ENCODE results near the gene AK4. TPM values are rescaled to one million over a fixed set of nuclear protein-coding genes. Genes with fewer than 3 reads are reported as not detected.

The AK4 gene
- polyA plus RNA-seq, 3 donors = 4.3 to 9.9 (median 6.7) TPM

- Histone ChIP-seq H3K79me2 (ENCODE audit: insufficient read depth, low read length) (no peaks in the 10 kb centered on the region), H4K20me1 (ENCODE audit: insufficient read depth, low read length) (no peaks in the 10 kb centered on the region), H3K9me3 (replicated peaks in 1 of 2; ENCODE audit: control insufficient read depth in 1 of 2, insufficient read depth in 1 of 2, low read length in 2 of 2) (no peaks in the 10 kb centered on the region), H3K27ac (ENCODE audit: low read depth in 1 of 2, low read length in 2 of 2) (no peak overlapping the region), H2AFZ (ENCODE audit: insufficient read depth, low read depth, low read length, poor library complexity, severe bottlenecking) (peak overlapping the region; percentile 82), H3K4me1 (ENCODE audit: control insufficient read depth in 1 of 2, insufficient read depth in 2 of 2, low read length in 2 of 2) (peaks cover 17 to 22% of the 10 kb centered on the region in 2 donors), H3K9ac (ENCODE audit: insufficient read depth, low read length, poor library complexity, severe bottlenecking) (no peak overlapping the region), H3K27me3 (ENCODE audit: control insufficient read depth in 2 of 2, insufficient read depth in 2 of 2, low read length in 2 of 2) (peaks cover 12 to 31% of the 10 kb centered on the region in 2 donors), H3K4me2 (replicated peaks; ENCODE audit: extremely low read depth, low read length, poor library complexity, severe bottlenecking) (peak overlapping the region; percentile 84), H3K4me3 (replicated peaks in 1 of 3; ENCODE audit: low read depth in 2 of 3, low read length in 3 of 3) (peak overlapping the region; percentile 10 to 71 (median 43)), H3K36me3 (replicated peaks in 1 of 2; ENCODE audit: control insufficient read depth in 1 of 2, insufficient read depth in 2 of 2, low read length in 2 of 2) (no peaks in the 10 kb centered on the region)
- TF ChIP-seq, protein P1, sequence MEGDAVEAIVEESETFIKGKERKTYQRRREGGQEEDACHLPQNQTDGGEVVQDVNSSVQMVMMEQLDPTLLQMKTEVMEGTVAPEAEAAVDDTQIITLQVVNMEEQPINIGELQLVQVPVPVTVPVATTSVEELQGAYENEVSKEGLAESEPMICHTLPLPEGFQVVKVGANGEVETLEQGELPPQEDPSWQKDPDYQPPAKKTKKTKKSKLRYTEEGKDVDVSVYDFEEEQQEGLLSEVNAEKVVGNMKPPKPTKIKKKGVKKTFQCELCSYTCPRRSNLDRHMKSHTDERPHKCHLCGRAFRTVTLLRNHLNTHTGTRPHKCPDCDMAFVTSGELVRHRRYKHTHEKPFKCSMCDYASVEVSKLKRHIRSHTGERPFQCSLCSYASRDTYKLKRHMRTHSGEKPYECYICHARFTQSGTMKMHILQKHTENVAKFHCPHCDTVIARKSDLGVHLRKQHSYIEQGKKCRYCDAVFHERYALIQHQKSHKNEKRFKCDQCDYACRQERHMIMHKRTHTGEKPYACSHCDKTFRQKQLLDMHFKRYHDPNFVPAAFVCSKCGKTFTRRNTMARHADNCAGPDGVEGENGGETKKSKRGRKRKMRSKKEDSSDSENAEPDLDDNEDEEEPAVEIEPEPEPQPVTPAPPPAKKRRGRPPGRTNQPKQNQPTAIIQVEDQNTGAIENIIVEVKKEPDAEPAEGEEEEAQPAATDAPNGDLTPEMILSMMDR (IDR thresholded peaks at IDR 0.05) = no peak
- DNase-seq = no peak
- WGBS (ENCODE audit: insufficient coverage) = no CpG with 5 or more reads among the region's 7 CpGs
- peaks cover 18 to 38% (median 30%) of the 10 kb centered on the region in 3 donors for H3K27me3 Mint-ChIP-seq (ENCODE audit: low read depth in 3 of 3)
- H3K4me3 Mint-ChIP-seq = peak overlapping the region; percentile 72 to 89
- peaks cover 0 to 2% (median 0%) of the 10 kb centered on the region in 7 donors for H3K9me3 Mint-ChIP-seq
- peaks cover 0 to 5% of the 10 kb centered on the region in 2 donors for H3K36me3 Mint-ChIP-seq
- no peak overlapping the region for H3K27ac Mint-ChIP-seq
- peaks cover 22% of the 10 kb centered on the region for H3K4me1 Mint-ChIP-seq
- intact Hi-C loops (cut with micrococcal nuclease) = no loop called here
Observed at GRCh38 chr1:65265296-65265650, 117.3 kb downstream of the AK4 start.

DNA sequence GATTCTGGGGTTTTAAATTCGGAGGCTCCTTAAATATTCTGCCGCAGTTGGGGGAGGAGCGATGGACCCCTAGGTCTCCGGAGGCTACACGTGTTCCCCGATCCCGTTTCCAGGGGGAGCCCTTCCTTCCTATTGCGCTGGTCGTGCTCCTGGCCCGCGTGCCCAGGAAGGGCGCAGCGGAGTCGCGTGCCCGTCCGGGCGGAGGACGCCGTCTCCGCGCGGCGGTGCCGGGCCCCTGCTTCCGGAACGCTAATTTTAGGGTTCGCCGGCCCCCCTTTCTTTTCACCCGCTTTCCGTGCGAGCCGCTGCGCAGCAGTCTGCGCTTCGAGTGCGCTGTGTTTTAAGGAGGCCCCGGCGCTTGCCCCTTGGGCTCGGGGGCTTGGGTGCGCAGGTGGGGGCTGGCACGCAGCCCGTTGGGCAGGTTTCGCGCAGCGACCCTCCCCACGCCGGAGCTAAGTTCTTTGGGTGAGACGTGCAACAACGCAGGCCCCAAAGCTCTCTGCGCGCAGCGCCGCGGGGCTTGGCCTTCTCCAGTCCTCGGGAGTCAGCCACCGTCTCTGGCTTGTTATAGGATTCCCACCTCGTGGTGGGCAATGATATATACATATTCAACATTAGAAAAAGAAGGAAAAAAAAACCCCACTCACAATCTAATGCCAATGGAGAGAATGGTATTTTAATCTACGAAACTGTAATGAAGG lies 117.8 kb downstream of the AK4 start:
- DNase-seq = peak in 2 of 3 donors; percentile 16 to 28
- no peaks in the 10 kb centered on the region for H3K79me2 ChIP-seq (ENCODE audit: insufficient read depth, low read length)

More for the DNA sequence above, 117.8 kb downstream of the AK4 start:
- Histone ChIP-seq H3K27ac (ENCODE audit: low read depth in 1 of 2, low read length in 2 of 2) (no peak overlapping the region), H3K36me3 (replicated peaks in 1 of 2; ENCODE audit: control insufficient read depth in 1 of 2, insufficient read depth in 2 of 2, low read length in 2 of 2) (no peaks in the 10 kb centered on the region), H3K9me3 (replicated peaks in 1 of 2; ENCODE audit: control insufficient read depth in 1 of 2, insufficient read depth in 1 of 2, low read length in 2 of 2) (no peaks in the 10 kb centered on the region), H3K4me1 (ENCODE audit: control insufficient read depth in 1 of 2, insufficient read depth in 2 of 2, low read length in 2 of 2) (peaks cover 17 to 22% of the 10 kb centered on the region in 2 donors), H3K9ac (ENCODE audit: insufficient read depth, low read length, poor library complexity, severe bottlenecking) (peak overlapping the region; percentile 35), H3K4me2 (replicated peaks; ENCODE audit: extremely low read depth, low read length, poor library complexity, severe bottlenecking) (peak overlapping the region; percentile 84), H3K27me3 (ENCODE audit: control insufficient read depth in 2 of 2, insufficient read depth in 2 of 2, low read length in 2 of 2) (peaks cover 12 to 31% of the 10 kb centered on the region in 2 donors), H3K4me3 (replicated peaks in 1 of 3; ENCODE audit: low read depth in 2 of 3, low read length in 3 of 3) (peak overlapping the region; percentile 10 to 71 (median 43)), H2AFZ (ENCODE audit: insufficient read depth, low read depth, low read length, poor library complexity, severe bottlenecking) (peak overlapping the region; percentile 82), H4K20me1 (ENCODE audit: insufficient read depth, low read length) (no peaks in the 10 kb centered on the region)
- Mint-ChIP-seq H3K4me1 (peaks cover 22% of the 10 kb centered on the region), H3K27me3 (ENCODE audit: low read depth in 3 of 3) (peaks cover 18 to 37% (median 30%) of the 10 kb centered on the region in 3 donors), H3K4me3 (peak overlapping the region; percentile 72 to 89), H3K27ac (no peak overlapping the region), H3K36me3 (peaks cover 0 to 5% of the 10 kb centered on the region in 2 donors), H3K9me3 (peaks cover 0 to 2% (median 0%) of the 10 kb centered on the region in 7 donors)
- TF ChIP-seq, protein P1 (IDR thresholded peaks at IDR 0.05) = no peak
- 1% methylated on average over 52 of the region's 59 CpGs for WGBS (ENCODE audit: insufficient coverage)
- intact Hi-C loops (cut with micrococcal nuclease) = no loop called here

Data from CD14-positive monocyte (primary cell).